Mucosa of descending colon (tissue), 3 donors: Measurements from ENCODE around the gene PAK4. TPM values are rescaled to one million over a fixed set of nuclear protein-coding genes. Genes with fewer than 3 reads are reported as not detected.

Source experiments
- ATAC-seq: fragments of 200-7000 bp; cut with Tn5 transposase; one replicate; pipeline ENCODE4 v1.9.1; 2020; ENCODE audit warnings: mild to moderate bottlenecking, moderate library complexity
- DNase-seq, 3 donors: peaks; one replicate each; pipeline ENCODE4 v3.0.0-alpha.2; 2020
- H3K36me3 ChIP-seq: fragments of 200-600 bp; one replicate; pipeline ENCODE4 v1.8.0; 2021; ENCODE audit warnings: low read depth, mild to moderate bottlenecking
- H3K4me1 ChIP-seq: fragments of 200-600 bp; one replicate; pipeline ENCODE4 v1.8.0; 2021; ENCODE audit warnings: low read depth, mild to moderate bottlenecking
- H3K4me3 ChIP-seq: fragments of 200-600 bp; one replicate; pipeline ENCODE4 v1.8.0; 2021; ENCODE audit warnings: mild to moderate bottlenecking
- H3K9me3 ChIP-seq: fragments of 200-600 bp; one replicate; pipeline ENCODE4 v1.8.0; 2021; ENCODE audit warnings: mild to moderate bottlenecking
- CTCF ChIP-seq: fragments of 200-600 bp; IDR thresholded peaks from one replicate; pipeline ENCODE4 v1.8.0; 2022; ENCODE audit warnings: antibody characterized with exemption, mild to moderate bottlenecking
- intact Hi-C, 2 donors: fragments of 100-400 bp; cut with DNase I in 1 of 2; cut with micrococcal nuclease in 1 of 2; formaldehyde crosslinking; loops; one replicate each; pipeline versions ENCODE4 v1.11.0 to v1.11.1; 2022; cut with DNase I, micrococcal nuclease
- total RNA-seq, 3 donors: library from RNA; stranded (reverse); fragmentation: NEBNext Ultra II Directional in 2 of 3; extraction: Animal tissue kit (Norgen Biotek cat#: 25700) in 2 of 3; gene quantifications; one replicate each; pipeline versions ENCODE4 v1.2.1 to v1.2.4, GENCODE V29; 2021 to 2023
- donor health status: DM: no; HTN: no; CAD: no; lungs with moderate emphysema.
- donor health status: DM: no; HTN: no; CAD: no.
- donor health status: DM: no; HTN: yes; CAD: no.

PAK4 gene
- total RNA-seq, 3 donors from 2014 or later, result 54.4 to 116 (median 76.5) TPM

- Histone ChIP-seq H3K9me3 (no peaks in the 10 kb centered on the region), H3K36me3 (no peaks in the 10 kb centered on the region), H3K4me3 (no peak overlapping the region), H3K4me1 (no peaks in the 10 kb centered on the region)
- ATAC-seq (no peak), DNase-seq (no peak)
- no peak for TF ChIP-seq CTCF
- intact Hi-C loops, result no loop called here
Measured at GRCh38 chr19:39097721-39098120, 27.9 kb upstream of the PAK4 start.

- Histone ChIP-seq H3K9me3 (no peaks in the 10 kb centered on the region), H3K4me1 (no peaks in the 10 kb centered on the region), H3K4me3 (no peak overlapping the region), H3K36me3 (no peaks in the 10 kb centered on the region)
- TF ChIP-seq CTCF, result no peak
- DNase-seq, result no peak
- intact Hi-C loops, result no loop called here
- no peak for ATAC-seq
Measured at GRCh38 chr19:39098365-39099269, 27.0 kb upstream of the PAK4 start.

- no peak for DNase-seq
- intact Hi-C loops, result no loop called here
- Histone ChIP-seq H3K4me3 (no peak overlapping the region), H3K9me3 (no peaks in the 10 kb centered on the region), H3K36me3 (no peaks in the 10 kb centered on the region), H3K4me1 (no peaks in the 10 kb centered on the region)
- TF ChIP-seq CTCF, result no peak
- ATAC-seq, result no peak
Measured at GRCh38 chr19:39099341-39099740, 26.2 kb upstream of the PAK4 start.

- Histone ChIP-seq H3K9me3 (no peaks in the 10 kb centered on the region), H3K36me3 (no peaks in the 10 kb centered on the region), H3K4me1 (no peaks in the 10 kb centered on the region), H3K4me3 (no peak overlapping the region)
- intact Hi-C loops, result no loop called here
- DNase-seq (no peak), ATAC-seq (no peak)
- TF ChIP-seq CTCF, result no peak
Measured at GRCh38 chr19:39100500-39101166, 25.0 kb upstream of the PAK4 start.

- Histone ChIP-seq H3K4me1 (no peaks in the 10 kb centered on the region), H3K9me3 (no peaks in the 10 kb centered on the region), H3K4me3 (no peak overlapping the region), H3K36me3 (no peaks in the 10 kb centered on the region)
- no peak for TF ChIP-seq CTCF
- DNase-seq (no peak), ATAC-seq (no peak)
- intact Hi-C loops, result no loop called here
Measured at GRCh38 chr19:39103151-39103550, 22.4 kb upstream of the PAK4 start.
